Measurements from ENCODE around the gene ZSCAN9. TPM values are rescaled to one million over a fixed set of nuclear protein-coding genes. Genes with fewer than 3 reads are reported as not detected.

ZSCAN9 gene
- total and polyA plus RNA-seq, 11 donors: 5.8 to 12.6 (median 7.9) TPM

- 0 to 9% (median 0%) methylated on average over 1 of the region's 1 CpG; no CpG with 5 or more reads in 1 of the 4 donors for WGBS, 4 donors
- DNase-seq (no peak), ATAC-seq (no peak)
- Histone ChIP-seq H3K4me1 (peaks cover 0 to 31% (median 6%) of the 10 kb centered on the region in 12 donors), H3K27ac (no peak overlapping the region), H3K27me3 (no peaks in the 10 kb centered on the region), H3K4me3 (no peak overlapping the region), H3K36me3 (no peaks in the 10 kb centered on the region), H3K9me3 (peaks cover 0 to 22% (median 11%) of the 10 kb centered on the region in 12 donors)
- intact Hi-C loops (cut with DNase I): loop anchor here in 4 of 10 donors (10.0 kb wide), 3 partner anchors 78 to 122 kb away; partner anchors contain the start of gene ZSCAN31 (in 1 of the 4)
- TF ChIP-seq CTCF (IDR thresholded peaks at IDR 0.05) (no peak), POLR2A (IDR thresholded peaks at IDR 0.05) (no peak)
These were observed 32.0 kb downstream of the ZSCAN9 start for GRCh38 chr6:28257042-28257441.

- intact Hi-C loops (cut with DNase I): loop anchor here in 4 of 10 donors (10.0 kb wide), 3 partner anchors 76 to 124 kb away; partner anchors contain the start of gene ZSCAN31 (in 1 of the 4)
- ATAC-seq (peak; percentile 92 to 99 (median 98)), DNase-seq (peak; percentile 83 to 92 (median 91))
- H3K27me3 ChIP-seq: no peaks in the 10 kb centered on the region
- peaks cover 0 to 12% (median 2%) of the 10 kb centered on the region in 12 donors for H3K4me1 ChIP-seq
- WGBS, 4 donors: 18 to 30% (median 26%) methylated on average over 55 to 58 of the region's 58 CpGs
- no peaks in the 10 kb centered on the region for H3K36me3 ChIP-seq
- H3K4me3 ChIP-seq: peak within 1 kb of the TSS; percentile 11 to 72 (median 49)
- peak within 1 kb of the TSS in 7 of 12 donors; percentile 22 to 74 (median 25) for H3K27ac ChIP-seq
- TF ChIP-seq CTCF (IDR thresholded peaks at IDR 0.05): no peak
- no peak for TF ChIP-seq POLR2A (IDR thresholded peaks at IDR 0.05)
- H3K9me3 ChIP-seq: peaks cover 0 to 22% (median 11%) of the 10 kb centered on the region in 12 donors
These were observed 34.1 kb downstream of the ZSCAN9 start, which contains the start of gene NKAPL for GRCh38 chr6:28258877-28259777. Gene NKAPL (plus strand): TSS chr6:28259297. CDS start chr6:28259372, 75 bp downstream.

GRCh38 chr6:28263922-28264321 is 38.8 kb downstream of the ZSCAN9 start:
- no peak overlapping the region for H3K4me3 ChIP-seq
- 62 to 74% (median 70%) methylated on average over 2 of the region's 2 CpGs for WGBS, 4 donors

More at GRCh38 chr6:28263922-28264321, 38.8 kb downstream of the ZSCAN9 start:
- peaks cover 0 to 32% (median 13%) of the 10 kb centered on the region in 12 donors for H3K4me1 ChIP-seq
- intact Hi-C loops (cut with DNase I): no loop called here
- no peaks in the 10 kb centered on the region for H3K36me3 ChIP-seq
- no peak for ATAC-seq
- DNase-seq: no peak
- H3K27ac ChIP-seq: no peak overlapping the region
- no peaks in the 10 kb centered on the region for H3K27me3 ChIP-seq
- peaks cover 0 to 22% (median 11%) of the 10 kb centered on the region in 12 donors for H3K9me3 ChIP-seq
- no peak for TF ChIP-seq POLR2A (IDR thresholded peaks at IDR 0.05)
- TF ChIP-seq CTCF (IDR thresholded peaks at IDR 0.05): no peak
